Kidney (tissue), 14 donors: ENCODE measurements around the gene SPO11. TPM values are rescaled to one million over a fixed set of nuclear protein-coding genes. Genes with fewer than 3 reads are reported as not detected.

Experiments
- DNase-seq, 5 donors: peaks; one replicate each; pipeline ENCODE4 v3.0.0-alpha.2; 2013 to 2020
- FAIRE-seq: peaks from 2 replicates; lab custom pipeline; 2012; peaks lifted over from hg19 to GRCh38; lab: Jason Lieb, UNC
- H3K27ac ChIP-seq, 2 donors: one replicate each; pipeline ENCODE4 v1.7.0; 2013; ENCODE audit warnings: low read depth in 2 of 2, low read length in 2 of 2, inconsistent platforms in 1 of 2
- H3K27me3 ChIP-seq: one replicate; pipeline ENCODE4 v1.7.1; 2013; ENCODE audit warnings: low read length, inconsistent platforms; ENCODE audit not compliant: control insufficient read depth, insufficient read depth
- H3K36me3 ChIP-seq, 3 donors: one replicate each; pipeline versions ENCODE4 v1.7.0 to v1.7.1; 2013; ENCODE audit warnings: low read length in 3 of 3, control low read depth in 1 of 3, inconsistent platforms in 1 of 3; ENCODE audit not compliant: insufficient read depth in 3 of 3, control insufficient read depth in 2 of 3
- H3K4me1 ChIP-seq, 3 donors: one replicate each; pipeline versions ENCODE4 v1.7.0 to v1.7.1; 2013; ENCODE audit warnings: low read length in 3 of 3, inconsistent platforms in 1 of 3, low read depth in 1 of 3; ENCODE audit not compliant: control insufficient read depth in 2 of 3, insufficient read depth in 2 of 3
- H3K4me3 ChIP-seq, 3 donors: one replicate each; pipeline versions ENCODE4 v1.7.0 to v1.8.1; 2013; ENCODE audit warnings: low read length in 3 of 3, control low read depth in 1 of 3, inconsistent platforms in 1 of 3
- H3K9ac ChIP-seq, 3 donors: one replicate each; pipeline versions ENCODE4 v1.7.0 to v1.7.1; 2013; ENCODE audit warnings: low read length in 3 of 3, control low read depth in 1 of 3, inconsistent platforms in 1 of 3
- H3K9me3 ChIP-seq, 3 donors: one replicate each; pipeline versions ENCODE4 v1.7.0 to v1.7.1; 2013; ENCODE audit warnings: low read length in 3 of 3, control low read depth in 1 of 3, inconsistent platforms in 1 of 3; ENCODE audit not compliant: control insufficient read depth in 2 of 3, insufficient read depth in 1 of 3
- intact Hi-C: fragments of 100-400 bp; cut with DNase I; formaldehyde crosslinking; loops from one replicate; pipeline ENCODE4 v1.11.1; 2022
- polyA plus RNA-seq: library from polyadenylated mRNA; stranded (reverse); fragments of 350-450 nt; fragmentation: Illumina TruSeq; extraction: RNeasy Lipid Tissue Mini Kit (QIAGEN cat#74804); gene quantifications from one replicate; pipeline ENCODE4 v1.2.3, GENCODE V29; 2014; ENCODE audit warnings: low read depth, low replicate concordance; ENCODE audit not compliant: insufficient read depth
- total RNA-seq: library from RNA; stranded (reverse); fragmentation: NEBNext Ultra II Directional; extraction: Animal tissue kit (Norgen Biotek cat#: 25700); gene quantifications from one replicate; pipeline ENCODE4 v1.2.1, GENCODE V29; 2021
- TF ChIP-seq, protein P1 (sequence below): IDR thresholded peaks from 3 replicates; pipeline ENCODE4 v1.5.1; 2012; ENCODE audit warnings: mild to moderate bottlenecking, moderate library complexity, borderline replicate concordance; ENCODE audit not compliant: insufficient read depth; ENCODE audit errors: extremely low read depth
- donor health status: control.
- donor health status: control.
- donor health status: control.
- donor health status: control.
- donor health status: control.
- donor health status: DM: yes; HTN: yes; CAD: no.
- donor health status: Normal renal cell carcinoma (clear cell type).

SPO11 gene
- total and polyA plus RNA-seq, 2 donors from 2014 or later = not detected

DNA sequence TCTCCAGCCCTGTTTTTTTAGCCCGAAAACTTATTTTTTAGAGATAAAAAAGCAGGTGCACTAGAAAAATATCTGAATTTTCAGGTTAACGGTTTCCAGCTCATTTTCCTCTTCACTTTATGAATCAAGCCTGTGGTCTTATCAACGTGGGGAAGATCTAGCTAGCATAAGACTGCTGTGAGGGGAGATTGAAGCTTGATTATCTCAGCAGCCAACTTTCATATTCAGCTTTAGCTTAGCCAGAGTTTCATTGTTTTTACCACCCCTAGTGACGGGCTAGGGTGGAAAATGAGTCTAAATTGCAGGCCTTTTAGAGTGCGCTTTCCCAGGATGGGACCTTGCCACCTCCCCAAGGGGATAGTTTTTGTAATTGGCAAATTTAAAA lies 49.7 kb downstream of the SPO11 start:
- TF ChIP-seq, protein P1, sequence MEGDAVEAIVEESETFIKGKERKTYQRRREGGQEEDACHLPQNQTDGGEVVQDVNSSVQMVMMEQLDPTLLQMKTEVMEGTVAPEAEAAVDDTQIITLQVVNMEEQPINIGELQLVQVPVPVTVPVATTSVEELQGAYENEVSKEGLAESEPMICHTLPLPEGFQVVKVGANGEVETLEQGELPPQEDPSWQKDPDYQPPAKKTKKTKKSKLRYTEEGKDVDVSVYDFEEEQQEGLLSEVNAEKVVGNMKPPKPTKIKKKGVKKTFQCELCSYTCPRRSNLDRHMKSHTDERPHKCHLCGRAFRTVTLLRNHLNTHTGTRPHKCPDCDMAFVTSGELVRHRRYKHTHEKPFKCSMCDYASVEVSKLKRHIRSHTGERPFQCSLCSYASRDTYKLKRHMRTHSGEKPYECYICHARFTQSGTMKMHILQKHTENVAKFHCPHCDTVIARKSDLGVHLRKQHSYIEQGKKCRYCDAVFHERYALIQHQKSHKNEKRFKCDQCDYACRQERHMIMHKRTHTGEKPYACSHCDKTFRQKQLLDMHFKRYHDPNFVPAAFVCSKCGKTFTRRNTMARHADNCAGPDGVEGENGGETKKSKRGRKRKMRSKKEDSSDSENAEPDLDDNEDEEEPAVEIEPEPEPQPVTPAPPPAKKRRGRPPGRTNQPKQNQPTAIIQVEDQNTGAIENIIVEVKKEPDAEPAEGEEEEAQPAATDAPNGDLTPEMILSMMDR = no peak
- intact Hi-C loops = loop anchor here (5.0 kb wide), 1 partner anchor 113 kb away; no protein-coding TSS in a partner anchor
- H3K27ac ChIP-seq = no peak overlapping the region

DNA sequence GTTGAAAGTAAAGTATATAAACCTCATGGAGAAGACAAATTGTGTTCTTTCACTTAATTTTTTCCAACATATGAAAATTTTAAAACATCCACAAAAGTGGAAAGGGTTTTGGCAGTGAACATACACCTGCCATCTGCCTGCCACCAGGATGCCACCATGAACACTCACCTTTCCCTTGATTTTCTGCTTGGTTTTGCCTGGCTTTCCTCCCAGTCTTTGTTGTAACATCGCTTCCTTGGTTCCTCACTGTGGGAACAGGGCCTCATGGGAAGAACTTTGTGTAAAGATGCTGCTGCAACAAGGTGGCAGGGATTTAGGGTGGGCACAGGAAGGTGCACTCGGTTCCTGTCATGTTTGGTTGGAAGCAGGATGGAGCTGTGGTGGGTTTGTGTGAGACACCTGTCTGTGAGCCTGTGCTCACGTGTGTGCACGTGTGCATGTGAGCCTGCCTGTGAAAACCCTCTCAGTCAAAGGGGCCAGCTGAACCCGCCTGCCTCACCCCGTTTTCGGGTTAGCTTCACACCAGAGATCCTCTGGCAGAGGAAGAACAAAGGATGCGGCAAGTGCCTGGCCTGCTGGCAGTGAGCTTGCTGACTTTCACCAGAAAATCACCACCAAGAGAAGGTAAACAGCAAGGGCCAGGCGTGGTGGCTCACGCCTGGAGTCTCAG lies 50.6 kb downstream of the SPO11 start:
- Histone ChIP-seq H3K9ac (no peak overlapping the region), H3K9me3 (no peaks in the 10 kb centered on the region), H3K27me3 (no peaks in the 10 kb centered on the region), H3K4me1 (no peaks in the 10 kb centered on the region), H3K36me3 (peaks cover 2 to 27% (median 3%) of the 10 kb centered on the region in 3 donors), H3K27ac (no peak overlapping the region), H3K4me3 (no peak overlapping the region)
- intact Hi-C loops = loop anchor here (5.0 kb wide), 1 partner anchor 122 kb away; no protein-coding TSS in a partner anchor
- FAIRE-seq (no peak), DNase-seq (peak in 2 of 5 donors; percentile 21 to 49)
- TF ChIP-seq, protein P1 = no peak

More for the DNA sequence above, 49.7 kb downstream of the SPO11 start:
- FAIRE-seq (no peak), DNase-seq (no peak)
- Histone ChIP-seq H3K27me3 (no peaks in the 10 kb centered on the region), H3K9ac (no peak overlapping the region), H3K36me3 (peaks cover 2 to 37% (median 6%) of the 10 kb centered on the region in 3 donors), H3K4me3 (no peak overlapping the region), H3K4me1 (no peaks in the 10 kb centered on the region), H3K9me3 (no peaks in the 10 kb centered on the region)

DNA sequence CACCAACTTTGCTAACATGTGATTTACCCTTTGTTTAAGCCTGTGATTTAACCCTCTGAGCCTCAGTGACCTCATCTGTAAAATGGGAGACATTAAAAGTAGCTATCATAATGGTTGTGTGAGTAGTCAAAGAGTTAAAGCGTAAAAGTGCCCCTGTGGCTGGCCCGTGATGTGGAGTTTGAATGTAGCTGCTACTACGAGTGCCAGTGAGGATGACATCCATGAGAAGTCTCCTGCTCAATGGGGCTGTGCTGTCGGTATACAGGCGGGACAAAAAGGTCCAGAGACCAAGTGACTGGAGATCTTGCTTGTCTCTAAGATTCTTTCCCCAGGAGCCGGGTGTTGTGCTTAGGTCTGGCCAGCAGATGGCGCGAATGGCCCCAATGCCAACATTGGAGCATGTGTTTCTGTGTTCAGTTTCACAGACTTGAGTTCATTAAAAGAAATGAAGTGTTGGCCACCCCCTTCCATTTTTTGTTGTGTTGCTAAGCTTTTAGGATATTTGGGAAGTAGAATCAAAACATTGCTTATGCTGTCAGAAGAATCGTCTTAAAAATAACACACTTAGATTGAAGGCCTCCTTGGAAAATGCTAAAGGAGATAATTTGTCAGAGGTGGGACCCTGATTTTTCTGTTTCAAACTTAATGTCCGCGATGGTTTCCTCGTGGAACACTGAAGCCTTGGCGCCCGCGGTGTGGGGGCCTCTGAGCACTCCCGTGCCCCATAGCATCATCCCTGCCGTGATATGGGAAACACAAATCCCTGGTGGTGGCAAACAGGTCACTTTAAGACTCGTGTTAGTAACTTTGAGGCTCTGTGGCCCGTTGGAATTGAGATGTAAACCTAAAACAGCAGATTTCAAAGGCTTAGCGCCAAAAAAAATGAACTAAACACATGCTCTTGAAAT lies 52.2 kb downstream of the SPO11 start:
- Histone ChIP-seq H3K36me3 (peaks cover 0 to 12% (median 3%) of the 10 kb centered on the region in 3 donors), H3K9ac (no peak overlapping the region), H3K4me1 (no peaks in the 10 kb centered on the region), H3K27ac (no peak overlapping the region), H3K9me3 (no peaks in the 10 kb centered on the region), H3K27me3 (no peaks in the 10 kb centered on the region), H3K4me3 (no peak overlapping the region)
- intact Hi-C loops = loop anchor here (5.0 kb wide), 1 partner anchor 120 kb away; no protein-coding TSS in a partner anchor
- FAIRE-seq (no peak), DNase-seq (peak; percentile 85 to 90 (median 86))
- TF ChIP-seq, protein P1 = peak; percentile 96
